HepG2 (cell line): Measurements from ENCODE around the gene TRIM9. TPM values are rescaled to one million over a fixed set of nuclear protein-coding genes. Genes with fewer than 3 reads are reported as not detected.

Experiments
- ELF3 ChIP-seq: IDR thresholded peaks from 2 replicates; pipeline ENCODE4 v1.6.1; 2016; ENCODE audit warnings: missing genetic modification reagents, missing compliant biosample characterization
- EP300 ChIP-seq, 3 experiments: sonication (generic) in 1 of 3; formaldehyde crosslinking in 1 of 3; IDR thresholded peaks; 2 replicates each; pipeline versions ENCODE4 v1.5.1 to v1.6.1; 2011 to 2020; ENCODE audit warnings: low read depth in 2 of 3, low read length in 2 of 3, borderline replicate concordance in 1 of 3, improper control_type of control experiment in 1 of 3, mild to moderate bottlenecking in 1 of 3, missing genetic modification reagents in 1 of 3, moderate library complexity in 1 of 3
- HMGXB4 ChIP-seq, 2 experiments: sonication (generic) in 1 of 2; formaldehyde crosslinking in 1 of 2; IDR thresholded peaks; 2 replicates each; pipeline versions ENCODE4 v1.4.0 to v1.6.1; 2018 to 2020; ENCODE audit warnings: missing genetic modification reagents in 2 of 2, borderline replicate concordance in 1 of 2, low read depth in 1 of 2, mild to moderate bottlenecking in 1 of 2, missing biosample characterization in 1 of 2
- HOXA5 ChIP-seq: sonication (generic); formaldehyde crosslinking; IDR thresholded peaks from 2 replicates; pipeline ENCODE4 v1.4.0; 2020; ENCODE audit warnings: missing genetic modification reagents
- ISL2 ChIP-seq: sonication (generic); formaldehyde crosslinking; IDR thresholded peaks from 2 replicates; pipeline ENCODE4 v1.5.0; 2020; ENCODE audit warnings: missing genetic modification reagents
- KAT2B ChIP-seq: fragments of 150-350 bp; IDR thresholded peaks from 2 replicates; pipeline ENCODE4 v1.6.1; 2014; ENCODE audit warnings: low read depth, low read length, borderline replicate concordance
- MBNL3 ChIP-seq: fragments of 250-450 bp; sonication (Bioruptor Pico); conservative IDR thresholded peaks from 2 replicates; pipeline ENCODE4 v1.8.0; 2022; ENCODE audit warnings: mild to moderate bottlenecking, inconsistent platforms
- NPAS2 ChIP-seq: sonication (generic); formaldehyde crosslinking; IDR thresholded peaks from 2 replicates; pipeline ENCODE4 v1.8.0; 2022; ENCODE audit warnings: mild to moderate bottlenecking, missing genetic modification reagents, borderline replicate concordance
- NR2F6 ChIP-seq, 2 experiments: IDR thresholded peaks; 2 replicates each; pipeline ENCODE4 v1.6.1; 2016; ENCODE audit warnings: antibody characterized with exemption in 1 of 2, mild to moderate bottlenecking in 1 of 2
- RERE ChIP-seq: IDR thresholded peaks from 2 replicates; pipeline ENCODE4 v1.6.1; 2016; ENCODE audit warnings: low read depth, missing genetic modification reagents, missing compliant biosample characterization
- RXRA ChIP-seq: sonication (generic); formaldehyde crosslinking; IDR thresholded peaks from 2 replicates; pipeline ENCODE4 v1.5.1; 2020; ENCODE audit warnings: missing genetic modification reagents
- TAF15 ChIP-seq: fragments of 200-400 bp; formaldehyde crosslinking; IDR thresholded peaks from one replicate; pipeline ENCODE4 v1.6.1; 2018; ENCODE audit warnings: mild to moderate bottlenecking, low read depth, low read length; ENCODE audit not compliant: poor library complexity, severe bottlenecking
- polyA plus RNA-seq, 8 experiments: library from polyadenylated mRNA; depleted of rRNA in 3 of 8; stranded (reverse) in 7 of 8; unstranded in 1 of 8; fragments of >200 nt; fragmentation: Illumina TruSeq in 4 of 8; extraction: Trizol in 4 of 8; gene quantifications; 2 replicates each; pipeline versions ENCODE4 v1.2.1 to v1.2.3, GENCODE V29; 2011 to 2016; ENCODE audit warnings: low read depth in 4 of 8, missing spikeins in 1 of 8, mixed read lengths in 1 of 8; ENCODE audit not compliant: insufficient read depth in 1 of 8
- total RNA-seq, 5 experiments: library from RNA; depleted of rRNA; stranded (reverse); fragments of >200 nt; fragmentation: Illumina TruSeq; extraction: Trizol; gene quantifications; 2 replicates each; pipeline ENCODE4 v1.2.3, GENCODE V29; 2016; ENCODE audit warnings: low read depth in 1 of 5
- TF ChIP-seq, protein P1 (sequence below): IDR thresholded peaks from 2 replicates; pipeline ENCODE4 v1.6.1; 2016; ENCODE audit warnings: missing genetic modification reagents, missing compliant biosample characterization
- TF ChIP-seq, protein P2 (sequence below), 2 experiments: sonication (generic) in 1 of 2; formaldehyde crosslinking in 1 of 2; IDR thresholded peaks; 2 replicates each; pipeline versions ENCODE4 v1.4.0 to v1.6.1; 2016 to 2020; ENCODE audit warnings: borderline replicate concordance in 1 of 2, low read depth in 1 of 2, mild to moderate bottlenecking in 1 of 2, missing genetic modification reagents in 1 of 2

The TRIM9 gene
- total and polyA plus RNA-seq, 2 of the 13 experiments (the other 11 are each of a cell fraction or from before 2014, with no cell fraction given), result 0.04 to 0.07 TPM

DNA sequence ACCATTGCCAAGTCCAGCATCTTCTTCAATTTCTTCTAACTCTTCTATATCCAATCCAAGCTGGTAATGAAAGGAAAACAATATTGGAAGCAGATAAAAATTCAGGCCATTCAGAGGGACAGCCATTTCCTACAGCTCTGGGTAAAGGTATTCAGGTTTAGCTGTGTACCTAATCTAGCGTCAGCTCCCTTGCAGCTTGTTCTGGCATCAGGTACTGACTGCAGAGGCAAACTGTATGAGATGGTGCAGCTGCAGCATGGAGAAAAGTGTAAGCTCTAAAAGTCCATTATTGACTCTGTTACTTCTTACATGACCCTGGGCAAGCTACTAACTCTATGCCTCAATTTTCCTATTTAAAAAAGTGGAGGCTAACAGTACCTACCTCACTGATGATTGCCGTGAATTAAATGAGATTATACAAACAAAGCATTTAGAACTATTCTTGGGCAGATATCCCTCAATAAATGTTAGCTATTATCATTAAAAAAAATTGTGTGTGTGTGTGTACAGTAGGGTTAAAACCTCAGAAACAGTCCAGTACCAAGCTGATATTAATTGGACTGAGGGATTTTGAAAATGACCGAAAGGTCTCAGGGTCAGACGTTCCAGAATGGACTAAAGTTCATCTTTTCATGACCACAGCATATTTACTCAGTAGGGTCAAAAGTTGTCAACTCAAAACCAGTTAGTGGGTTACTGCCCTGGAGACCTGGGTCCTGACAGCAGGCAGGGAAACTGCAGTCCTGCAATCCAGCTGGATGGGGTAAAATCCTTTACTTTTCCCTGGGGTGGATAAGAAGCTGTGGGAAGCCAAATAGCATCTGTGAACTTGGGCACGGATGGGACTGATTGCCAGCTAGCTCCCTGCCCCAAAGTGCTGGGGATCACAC, 159.5 kb downstream of the TRIM9 start (continued):
- peak; percentile 66; the same call in 1 of the 2 replicates for TF ChIP-seq RERE (CRISPR knock-in tag)
- peak; percentile 86 for TF ChIP-seq ISL2 (CRISPR knock-in tag)
- TF ChIP-seq HOXA5 (CRISPR knock-in tag), result no peak
- TF ChIP-seq NR2F6 (IDR thresholded peaks at IDR 0.05), result peak; percentile 96
- TF ChIP-seq NR2F6 (CRISPR knock-in tag; IDR thresholded peaks at IDR 0.05), result peak; percentile 97
- TF ChIP-seq MBNL3 (CRISPR knock-in tag), result no peak
- TF ChIP-seq, protein P1, sequence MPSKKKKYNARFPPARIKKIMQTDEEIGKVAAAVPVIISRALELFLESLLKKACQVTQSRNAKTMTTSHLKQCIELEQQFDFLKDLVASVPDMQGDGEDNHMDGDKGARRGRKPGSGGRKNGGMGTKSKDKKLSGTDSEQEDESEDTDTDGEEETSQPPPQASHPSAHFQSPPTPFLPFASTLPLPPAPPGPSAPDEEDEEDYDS (CRISPR knock-in tag), result peak; percentile 20; the same call in 1 of the 2 replicates
- no peak for TF ChIP-seq KAT2B
- peak; percentile 61 for TF ChIP-seq ELF3 (CRISPR knock-in tag)
- peak; percentile 96 for TF ChIP-seq RXRA (CRISPR knock-in tag)
- TF ChIP-seq NPAS2 (CRISPR knock-in tag), result no peak
- TF ChIP-seq TAF15, result no peak
- peak; percentile 58 to 85 for TF ChIP-seq EP300 (IDR thresholded peaks at IDR 0.05; ENCODE audit: low read depth in 2 of 2, low read length in 2 of 2)
- TF ChIP-seq EP300 (CRISPR knock-in tag; IDR thresholded peaks at IDR 0.05; ENCODE audit: borderline replicate concordance), result peak; percentile 23; the same call in 1 of the 2 replicates
- TF ChIP-seq, protein P2, sequence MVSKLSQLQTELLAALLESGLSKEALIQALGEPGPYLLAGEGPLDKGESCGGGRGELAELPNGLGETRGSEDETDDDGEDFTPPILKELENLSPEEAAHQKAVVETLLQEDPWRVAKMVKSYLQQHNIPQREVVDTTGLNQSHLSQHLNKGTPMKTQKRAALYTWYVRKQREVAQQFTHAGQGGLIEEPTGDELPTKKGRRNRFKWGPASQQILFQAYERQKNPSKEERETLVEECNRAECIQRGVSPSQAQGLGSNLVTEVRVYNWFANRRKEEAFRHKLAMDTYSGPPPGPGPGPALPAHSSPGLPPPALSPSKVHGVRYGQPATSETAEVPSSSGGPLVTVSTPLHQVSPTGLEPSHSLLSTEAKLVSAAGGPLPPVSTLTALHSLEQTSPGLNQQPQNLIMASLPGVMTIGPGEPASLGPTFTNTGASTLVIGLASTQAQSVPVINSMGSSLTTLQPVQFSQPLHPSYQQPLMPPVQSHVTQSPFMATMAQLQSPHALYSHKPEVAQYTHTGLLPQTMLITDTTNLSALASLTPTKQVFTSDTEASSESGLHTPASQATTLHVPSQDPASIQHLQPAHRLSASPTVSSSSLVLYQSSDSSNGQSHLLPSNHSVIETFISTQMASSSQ (IDR thresholded peaks at IDR 0.05; ENCODE audit: low read depth), result peak; percentile 48; the same call in 1 of the 2 replicates
- TF ChIP-seq, protein P2 (CRISPR knock-in tag; IDR thresholded peaks at IDR 0.05; ENCODE audit: borderline replicate concordance), result peak; percentile 61; the same call in 1 of the 2 replicates
- TF ChIP-seq HMGXB4 (CRISPR knock-in tag; IDR thresholded peaks at IDR 0.05; ENCODE audit: borderline replicate concordance in 1 of 2, low read depth in 1 of 2), result 0 out of 4 replicates have a peak, but pooled peaks of 1 of the 2 experiments have one; percentile 19
